Hepatocyte (in vitro differentiated cells): ENCODE results near the gene COL4A2. TPM values are rescaled to one million over a fixed set of nuclear protein-coding genes. Genes with fewer than 3 reads are reported as not detected.

Experiments used
- DNase-seq: peaks from one replicate; pipeline ENCODE4 v3.0.0-alpha.2; 2016; ENCODE audit warnings: low spot score
- H2AFZ ChIP-seq: fragments of 200-600 bp; sonication (generic); 2 replicates; pipeline ENCODE4 v1.6.0; 2016; ENCODE audit warnings: antibody characterized with exemption, mild to moderate bottlenecking
- H3K27ac ChIP-seq: fragments of 200-600 bp; sonication (generic); 2 replicates; pipeline ENCODE4 v1.5.1; 2016; ENCODE audit warnings: mild to moderate bottlenecking
- H3K27me3 ChIP-seq: fragments of 200-600 bp; sonication (generic); 2 replicates; pipeline ENCODE4 v1.6.1; 2016
- H3K36me3 ChIP-seq: fragments of 200-600 bp; sonication (generic); replicated peaks from 2 replicates; pipeline ENCODE4 v1.5.1; 2016; ENCODE audit warnings: low read depth; ENCODE audit not compliant: insufficient read depth
- H3K4me1 ChIP-seq: fragments of 200-600 bp; sonication (generic); 2 replicates; pipeline ENCODE4 v1.5.1; 2016; ENCODE audit warnings: mild to moderate bottlenecking, moderate library complexity; ENCODE audit not compliant: insufficient read depth
- H3K4me2 ChIP-seq: fragments of 200-600 bp; sonication (generic); 2 replicates; pipeline ENCODE4 v1.6.0; 2016
- H3K4me3 ChIP-seq: fragments of 200-600 bp; sonication (generic); 2 replicates; pipeline ENCODE4 v1.5.1; 2016; ENCODE audit warnings: mild to moderate bottlenecking
- H3K79me2 ChIP-seq: fragments of 200-600 bp; sonication (generic); 2 replicates; pipeline ENCODE4 v1.6.0; 2017; ENCODE audit warnings: mild to moderate bottlenecking
- H3K9me2 ChIP-seq: fragments of 200-600 bp; sonication (generic); replicated peaks from 2 replicates; pipeline ENCODE4 v1.6.0; 2017; ENCODE audit warnings: mild to moderate bottlenecking; ENCODE audit not compliant: insufficient read depth
- H3K9me3 ChIP-seq: fragments of 200-600 bp; sonication (generic); 2 replicates; pipeline ENCODE4 v1.5.1; 2016; ENCODE audit warnings: low read depth, mild to moderate bottlenecking
- H4K20me1 ChIP-seq: fragments of 200-600 bp; sonication (generic); 2 replicates; pipeline ENCODE4 v1.6.0; 2016; ENCODE audit warnings: mild to moderate bottlenecking; ENCODE audit not compliant: insufficient read depth, poor library complexity, severe bottlenecking
- CTCF ChIP-seq: fragments of 200-600 bp; sonication (generic); IDR thresholded peaks from 2 replicates; pipeline ENCODE4 v1.5.1; 2016; ENCODE audit warnings: antibody characterized with exemption, mild to moderate bottlenecking; ENCODE audit not compliant: poor library complexity
- EZH2 ChIP-seq: fragments of 200-600 bp; sonication (generic); IDR thresholded peaks from 2 replicates; pipeline ENCODE4 v1.6.1; 2016; ENCODE audit warnings: antibody characterized with exemption, mild to moderate bottlenecking, borderline replicate concordance
- EZH2phosphoT487 ChIP-seq: fragments of 200-600 bp; sonication (generic); IDR thresholded peaks from one replicate; pipeline ENCODE4 v1.6.1; 2018; ENCODE audit warnings: antibody characterized with exemption, mild to moderate bottlenecking, low read depth, moderate library complexity; ENCODE audit not compliant: unreplicated experiment, severe bottlenecking
- WGBS: methylation state at CpG from one replicate; pipeline ENCODE4 v1.1.6; 2016; ENCODE audit warnings: low lambda C conversion rate; ENCODE audit errors: missing lambda C conversion rate; 5-methylcytosine and 5-hydroxymethylcytosine counted together
- polyA plus RNA-seq: library from polyadenylated mRNA; unstranded; fragments of >200 nt; fragmentation: Nextera tagmentation; extraction: Ambion mirVana; gene quantifications from 2 replicates; pipeline ENCODE4 v1.2.1, GENCODE V29; 2016
- total RNA-seq: library from RNA; depleted of rRNA; stranded (reverse); fragments of >200 nt; gene quantifications from 2 replicates; pipeline ENCODE4 v1.2.3, GENCODE V29; 2014

COL4A2 gene
- total and polyA plus RNA-seq, 2 experiments from 2014 or later = 171 to 221 TPM

- Histone ChIP-seq H2AFZ (no peak overlapping the region), H4K20me1 (no peaks in the 10 kb centered on the region), H3K9me3 (no peaks in the 10 kb centered on the region), H3K27ac (no peak overlapping the region), H3K4me1 (peaks cover 21% of the 10 kb centered on the region), H3K36me3 (no peaks in the 10 kb centered on the region), H3K4me3 (no peak overlapping the region), H3K27me3 (no peaks in the 10 kb centered on the region), H3K79me2 (peaks cover 39% of the 10 kb centered on the region), H3K4me2 (peak overlapping the region; percentile 87), H3K9me2 (no peaks in the 10 kb centered on the region)
- WGBS = 62% methylated on average over 4 of the region's 4 CpGs
- no peak for TF ChIP-seq EZH2phosphoT487
- TF ChIP-seq CTCF = no peak
- no peak for TF ChIP-seq EZH2
- DNase-seq = peak; percentile 35
Measured at GRCh38 chr13:110304256-110304655, 2.8 kb upstream of the COL4A2 start.

GRCh38 chr13:110305001-110305400 is 2.1 kb upstream of the COL4A2 start:
- TF ChIP-seq EZH2phosphoT487 (no peak), CTCF (no peak), EZH2 (no peak)
- Histone ChIP-seq H2AFZ (no peak overlapping the region), H3K9me3 (no peaks in the 10 kb centered on the region), H3K79me2 (peaks cover 47% of the 10 kb centered on the region), H3K4me2 (peak overlapping the region; percentile 87), H3K27ac (peak overlapping the region; percentile 80), H3K4me1 (peaks cover 22% of the 10 kb centered on the region), H3K9me2 (no peaks in the 10 kb centered on the region), H3K36me3 (no peaks in the 10 kb centered on the region), H3K27me3 (no peaks in the 10 kb centered on the region), H4K20me1 (no peaks in the 10 kb centered on the region), H3K4me3 (peak overlapping the region; percentile 88)
- WGBS = 51% methylated on average over 4 of the region's 4 CpGs
- no peak for DNase-seq

- H3K79me2 ChIP-seq = peaks cover 52% of the 10 kb centered on the region
- H3K4me2 ChIP-seq = peak overlapping the region; percentile 87
Measured at GRCh38 chr13:110305544-110305943, 1.5 kb upstream of the COL4A2 start.

More at GRCh38 chr13:110305544-110305943, 1.5 kb upstream of the COL4A2 start:
- Histone ChIP-seq H4K20me1 (no peaks in the 10 kb centered on the region), H3K9me2 (no peaks in the 10 kb centered on the region), H3K27me3 (no peaks in the 10 kb centered on the region), H3K9me3 (no peaks in the 10 kb centered on the region), H3K4me3 (peak overlapping the region; percentile 88), H3K27ac (peak overlapping the region; percentile 80), H2AFZ (no peak overlapping the region), H3K36me3 (no peaks in the 10 kb centered on the region), H3K4me1 (peaks cover 22% of the 10 kb centered on the region)
- DNase-seq = no peak
- WGBS = 45% methylated on average over 2 of the region's 2 CpGs
- no peak for TF ChIP-seq EZH2phosphoT487
- TF ChIP-seq EZH2 = no peak
- no peak for TF ChIP-seq CTCF
